ENCODE measurements around the gene ATN1.

ATN1 gene

DNA sequence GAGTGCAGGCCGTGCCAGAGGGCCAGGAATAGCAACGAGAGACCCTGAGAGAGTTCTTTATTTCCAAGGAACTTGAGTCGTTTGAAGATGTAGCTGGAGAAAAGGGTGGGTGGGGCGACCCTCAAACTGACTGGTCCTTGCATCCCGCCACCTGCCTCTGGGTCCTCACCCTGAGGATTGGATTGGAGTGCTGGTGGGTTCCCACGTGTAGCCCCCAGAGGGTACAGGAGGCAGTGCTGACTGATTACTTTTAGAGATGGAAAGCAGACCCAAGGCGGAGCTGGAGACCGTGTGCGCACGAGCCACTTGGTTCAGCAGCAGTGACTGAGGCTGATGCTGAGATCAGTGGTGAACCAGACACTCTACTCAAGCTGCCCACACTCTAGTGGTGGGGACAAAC lies 49.9 kb downstream of the ATN1 start:
- Histone ChIP-seq H3K4me3 (no peak overlapping the region), H3K36me3 (ENCODE audit: insufficient read depth, low read length) (peaks cover 77% of the 10 kb centered on the region), H3K9me3 (ENCODE audit: low read depth, low read length) (no peaks in the 10 kb centered on the region), H3K27ac (no peak overlapping the region), H3K9ac (ENCODE audit: insufficient read length) (no peak overlapping the region)
- no peak for DNase-seq (ENCODE audit: low read depth, low spot score)
- TF ChIP-seq EZH2 (IDR thresholded peaks at IDR 0.05) (no peak), POLR2AphosphoS5 (IDR thresholded peaks at IDR 0.05; ENCODE audit: borderline replicate concordance, low read depth, low read length) (no peak; the same call in 1 of the 2 replicates), FOXP2 (optimal IDR thresholded peaks at IDR 0.05; ENCODE audit: control extremely low read depth, extremely low read length, insufficient read depth) (no peak)

GRCh38 chr12:6978188-6978587 lies 50.4 kb downstream of the ATN1 start:
- no peak for TF ChIP-seq POLR2AphosphoS5 (IDR thresholded peaks at IDR 0.05; ENCODE audit: borderline replicate concordance, low read depth, low read length)
- no peaks in the 10 kb centered on the region for H3K9me3 ChIP-seq (ENCODE audit: low read depth, low read length)
- H3K4me3 ChIP-seq: no peak overlapping the region
- H3K36me3 ChIP-seq (ENCODE audit: insufficient read depth, low read length): peaks cover 75% of the 10 kb centered on the region
- no peak for DNase-seq (ENCODE audit: low read depth, low spot score)
- peak overlapping the region; percentile 58; the same call in 1 of the 2 replicates for H3K27ac ChIP-seq
- H3K9ac ChIP-seq (ENCODE audit: insufficient read length): no peak overlapping the region

- Histone ChIP-seq H3K36me3 (ENCODE audit: insufficient read depth, low read length) (peaks cover 77% of the 10 kb centered on the region), H3K27ac (peak overlapping the region; percentile 58; the same call in 1 of the 2 replicates), H3K4me3 (no peak overlapping the region), H3K9ac (ENCODE audit: insufficient read length) (no peak overlapping the region), H3K9me3 (ENCODE audit: low read depth, low read length) (no peaks in the 10 kb centered on the region)
- TF ChIP-seq POLR2AphosphoS5 (IDR thresholded peaks at IDR 0.05; ENCODE audit: borderline replicate concordance, low read depth, low read length): no peak; the same call in 1 of the 2 replicates
- TF ChIP-seq EZH2 (IDR thresholded peaks at IDR 0.05): no peak
- TF ChIP-seq FOXP2 (optimal IDR thresholded peaks at IDR 0.05; ENCODE audit: control extremely low read depth, extremely low read length, insufficient read depth): no peak
- DNase-seq (ENCODE audit: low read depth, low spot score): no peak
Measured at GRCh38 chr12:6978611-6979011, 50.9 kb downstream of the ATN1 start.

DNA sequence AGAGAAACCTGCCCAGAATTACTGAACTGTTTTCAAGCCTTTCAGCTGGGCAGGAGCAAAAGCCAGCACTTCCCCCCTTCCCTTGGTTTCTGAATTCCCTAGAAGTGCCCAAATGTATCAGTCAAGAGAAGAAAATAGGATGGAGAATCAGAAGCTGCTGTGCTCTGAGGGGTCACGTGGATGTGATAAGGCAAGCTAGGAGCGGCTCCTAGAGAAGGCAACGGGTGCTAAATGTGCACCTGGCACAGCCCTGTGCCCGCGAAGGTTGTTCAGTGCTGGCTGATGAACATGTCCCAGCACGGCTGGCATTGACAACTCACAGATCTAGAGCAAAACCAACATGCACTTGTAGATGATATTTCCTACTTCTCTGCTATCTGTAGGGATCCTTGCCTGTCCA lies 51.3 kb downstream of the ATN1 start:
- DNase-seq (ENCODE audit: low read depth, low spot score): no peak
- no peak overlapping the region for H3K9ac ChIP-seq (ENCODE audit: insufficient read length)
- no peak for TF ChIP-seq EZH2 (IDR thresholded peaks at IDR 0.05)
- TF ChIP-seq FOXP2 (optimal IDR thresholded peaks at IDR 0.05; ENCODE audit: control extremely low read depth, extremely low read length, insufficient read depth): no peak
- TF ChIP-seq POLR2AphosphoS5 (IDR thresholded peaks at IDR 0.05; ENCODE audit: borderline replicate concordance, low read depth, low read length): no peak
- H3K27ac ChIP-seq: peak overlapping the region; percentile 58; the same call in 1 of the 2 replicates
- H3K9me3 ChIP-seq (ENCODE audit: low read depth, low read length): no peaks in the 10 kb centered on the region
- H3K36me3 ChIP-seq (ENCODE audit: insufficient read depth, low read length): peaks cover 78% of the 10 kb centered on the region
- no peak overlapping the region for H3K4me3 ChIP-seq

DNA sequence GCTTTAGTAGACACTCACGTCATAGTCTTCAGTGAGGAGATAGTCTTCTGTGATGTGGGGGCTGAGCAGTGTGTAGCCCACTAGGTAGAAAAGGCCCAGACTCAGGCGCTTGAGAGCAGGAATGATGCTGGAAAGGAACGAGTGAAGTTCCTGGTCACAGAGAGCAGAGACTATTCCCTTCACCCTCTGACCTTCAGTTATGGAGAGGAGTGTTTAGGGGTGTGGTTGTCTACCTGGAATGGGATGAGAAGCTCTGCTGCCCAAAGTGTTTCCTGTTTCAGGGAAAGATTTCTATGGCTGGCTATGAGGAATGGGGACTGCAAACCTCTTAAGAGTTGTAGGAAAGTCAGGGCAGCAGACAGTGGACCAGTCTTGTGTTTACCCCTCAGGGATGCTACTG lies 51.7 kb downstream of the ATN1 start:
- Histone ChIP-seq H3K27ac (0 out of 2 replicates have a peak overlapping the region, but pooled peaks have one; percentile 58), H3K9ac (ENCODE audit: insufficient read length) (no peak overlapping the region), H3K9me3 (ENCODE audit: low read depth, low read length) (no peaks in the 10 kb centered on the region), H3K36me3 (ENCODE audit: insufficient read depth, low read length) (peaks cover 78% of the 10 kb centered on the region), H3K4me3 (no peak overlapping the region)
- TF ChIP-seq EZH2 (IDR thresholded peaks at IDR 0.05) (no peak), POLR2AphosphoS5 (IDR thresholded peaks at IDR 0.05; ENCODE audit: borderline replicate concordance, low read depth, low read length) (no peak), FOXP2 (optimal IDR thresholded peaks at IDR 0.05; ENCODE audit: control extremely low read depth, extremely low read length, insufficient read depth) (no peak)
- DNase-seq (ENCODE audit: low read depth, low spot score): no peak

- Histone ChIP-seq H3K27ac (no peak overlapping the region), H3K9ac (ENCODE audit: insufficient read length) (no peak overlapping the region), H3K4me3 (no peak overlapping the region), H3K9me3 (ENCODE audit: low read depth, low read length) (no peaks in the 10 kb centered on the region), H3K36me3 (ENCODE audit: insufficient read depth, low read length) (peaks cover 76% of the 10 kb centered on the region)
- no peak for TF ChIP-seq FOXP2 (optimal IDR thresholded peaks at IDR 0.05; ENCODE audit: control extremely low read depth, extremely low read length, insufficient read depth)
- no peak for TF ChIP-seq EZH2 (IDR thresholded peaks at IDR 0.05)
- TF ChIP-seq POLR2AphosphoS5 (IDR thresholded peaks at IDR 0.05; ENCODE audit: borderline replicate concordance, low read depth, low read length): no peak
- DNase-seq (ENCODE audit: low read depth, low spot score): no peak
Measured at GRCh38 chr12:6980075-6980474, 52.3 kb downstream of the ATN1 start.

DNA sequence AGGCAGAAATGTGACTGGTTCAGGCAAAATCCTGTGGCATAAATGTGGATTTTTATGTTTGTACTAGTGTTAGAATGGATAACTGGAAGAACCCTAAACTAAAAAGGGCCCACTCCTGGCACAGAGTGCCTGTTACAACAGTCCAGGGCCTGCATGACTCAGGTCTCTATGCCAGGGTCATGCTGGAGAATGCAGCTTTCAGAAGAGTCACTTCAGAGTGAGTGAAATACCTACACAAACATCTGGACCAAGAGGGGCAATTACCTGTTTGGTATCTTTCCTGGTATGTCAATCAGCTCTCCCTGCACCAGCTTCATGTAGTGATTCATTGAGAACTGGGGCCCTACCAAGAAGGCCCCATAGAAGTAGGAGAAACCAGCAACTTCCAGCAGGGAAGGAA lies 53.0 kb downstream of the ATN1 start:
- no peak for DNase-seq (ENCODE audit: low read depth, low spot score)
- H3K27ac ChIP-seq: no peak overlapping the region
- TF ChIP-seq EZH2 (IDR thresholded peaks at IDR 0.05) (no peak), FOXP2 (optimal IDR thresholded peaks at IDR 0.05; ENCODE audit: control extremely low read depth, extremely low read length, insufficient read depth) (no peak), POLR2AphosphoS5 (IDR thresholded peaks at IDR 0.05; ENCODE audit: borderline replicate concordance, low read depth, low read length) (no peak)
- H3K9ac ChIP-seq (ENCODE audit: insufficient read length): no peak overlapping the region
- peaks cover 69% of the 10 kb centered on the region for H3K36me3 ChIP-seq (ENCODE audit: insufficient read depth, low read length)
- H3K4me3 ChIP-seq: no peak overlapping the region
- no peaks in the 10 kb centered on the region for H3K9me3 ChIP-seq (ENCODE audit: low read depth, low read length)

- TF ChIP-seq POLR2AphosphoS5 (IDR thresholded peaks at IDR 0.05; ENCODE audit: borderline replicate concordance, low read depth, low read length) (no peak), FOXP2 (optimal IDR thresholded peaks at IDR 0.05; ENCODE audit: control extremely low read depth, extremely low read length, insufficient read depth) (no peak), EZH2 (IDR thresholded peaks at IDR 0.05) (no peak)
- Histone ChIP-seq H3K9ac (ENCODE audit: insufficient read length) (no peak overlapping the region), H3K27ac (no peak overlapping the region), H3K4me3 (no peak overlapping the region), H3K36me3 (ENCODE audit: insufficient read depth, low read length) (peaks cover 64% of the 10 kb centered on the region), H3K9me3 (ENCODE audit: low read depth, low read length) (no peaks in the 10 kb centered on the region)
- no peak for DNase-seq (ENCODE audit: low read depth, low spot score)
Measured at GRCh38 chr12:6981152-6982052, 53.6 kb downstream of the ATN1 start.

All from SK-N-MC (cell line).